Neural crest cell (in vitro differentiated cells): Measurements from ENCODE around the gene NAIF1. TPM values are rescaled to one million over a fixed set of nuclear protein-coding genes. Genes with fewer than 3 reads are reported as not detected.

Experiments used
- DNase-seq: peaks from one replicate; pipeline ENCODE4 v3.0.0; 2021; ENCODE audit warnings: low read depth, mixed read lengths, low spot score
- H3K27ac Mint-ChIP-seq: one replicate; pipeline ENCODE4 v1.8.0; 2021; ENCODE audit warnings: mild to moderate bottlenecking, mixed read lengths; ENCODE audit not compliant: unreplicated experiment
- H3K27me3 Mint-ChIP-seq: 2 replicates; pipeline ENCODE4 v1.8.0; 2021; ENCODE audit warnings: low read depth, mild to moderate bottlenecking, mixed read lengths
- H3K36me3 Mint-ChIP-seq: 2 replicates; pipeline ENCODE4 v1.8.0; 2021; ENCODE audit warnings: low read depth, mild to moderate bottlenecking, mixed read lengths
- H3K4me1 Mint-ChIP-seq: 2 replicates; pipeline ENCODE4 v1.8.0; 2021; ENCODE audit warnings: mixed read lengths
- H3K4me3 Mint-ChIP-seq: one replicate; pipeline ENCODE4 v1.8.0; 2021; ENCODE audit warnings: mild to moderate bottlenecking, mixed read lengths
- H3K9me3 Mint-ChIP-seq: 2 replicates; pipeline ENCODE4 v1.8.0; 2021; ENCODE audit warnings: mixed read lengths
- CTCF ChIP-seq: fragments of 200-600 bp; sonication (generic); conservative IDR thresholded peaks from 2 replicates; pipeline ENCODE4 v1.5.0; 2021; ENCODE audit warnings: antibody characterized with exemption, mild to moderate bottlenecking
- total RNA-seq: library from RNA; stranded (reverse); gene quantifications from 2 replicates; pipeline ENCODE4 v1.2.1, GENCODE V29; 2021

The NAIF1 gene
- total RNA-seq, 1 donor from 2014 or later = 11.8 TPM

- H3K27ac Mint-ChIP-seq = no peak overlapping the region
- H3K36me3 Mint-ChIP-seq = no peaks in the 10 kb centered on the region
- H3K9me3 Mint-ChIP-seq = no peaks in the 10 kb centered on the region
- no peak for DNase-seq
- H3K4me3 Mint-ChIP-seq = no peak overlapping the region
- peaks cover 53% of the 10 kb centered on the region for H3K4me1 Mint-ChIP-seq
- no peak for TF ChIP-seq CTCF
- H3K27me3 Mint-ChIP-seq = no peaks in the 10 kb centered on the region
Measured at GRCh38 chr9:128096616-128097536, 29.8 kb upstream of the NAIF1 start.

GRCh38 chr9:128094950-128095544 lies 27.9 kb upstream of the NAIF1 start:
- Mint-ChIP-seq H3K27me3 (no peaks in the 10 kb centered on the region), H3K4me3 (no peak overlapping the region), H3K27ac (peak overlapping the region; percentile 95), H3K9me3 (no peaks in the 10 kb centered on the region), H3K36me3 (no peaks in the 10 kb centered on the region), H3K4me1 (peaks cover 62% of the 10 kb centered on the region)
- DNase-seq = no peak
- no peak for TF ChIP-seq CTCF

- peak overlapping the region; percentile 76 for H3K4me3 Mint-ChIP-seq
- H3K27ac Mint-ChIP-seq = peak overlapping the region; percentile 95
- no peaks in the 10 kb centered on the region for H3K27me3 Mint-ChIP-seq
- peaks cover 55% of the 10 kb centered on the region for H3K4me1 Mint-ChIP-seq
- no peaks in the 10 kb centered on the region for H3K36me3 Mint-ChIP-seq
- DNase-seq = peak; percentile 49
- no peak for TF ChIP-seq CTCF
- no peaks in the 10 kb centered on the region for H3K9me3 Mint-ChIP-seq
Measured at GRCh38 chr9:128094166-128094949, 27.2 kb upstream of the NAIF1 start.

GRCh38 chr9:128093011-128093410 lies 25.9 kb upstream of the NAIF1 start:
- no peaks in the 10 kb centered on the region for H3K27me3 Mint-ChIP-seq
- H3K4me3 Mint-ChIP-seq = no peak overlapping the region
- DNase-seq = no peak
- peak overlapping the region; percentile 51 for H3K27ac Mint-ChIP-seq
- peaks cover 42% of the 10 kb centered on the region for H3K4me1 Mint-ChIP-seq
- no peak for TF ChIP-seq CTCF
- no peaks in the 10 kb centered on the region for H3K9me3 Mint-ChIP-seq
- no peaks in the 10 kb centered on the region for H3K36me3 Mint-ChIP-seq

- peaks cover 46% of the 10 kb centered on the region for H3K4me1 Mint-ChIP-seq
- H3K27ac Mint-ChIP-seq = peak overlapping the region; percentile 24
- no peaks in the 10 kb centered on the region for H3K36me3 Mint-ChIP-seq
- no peak for TF ChIP-seq CTCF
- no peaks in the 10 kb centered on the region for H3K27me3 Mint-ChIP-seq
- H3K4me3 Mint-ChIP-seq = no peak overlapping the region
- no peak for DNase-seq
- no peaks in the 10 kb centered on the region for H3K9me3 Mint-ChIP-seq
Measured at GRCh38 chr9:128092199-128092977, 25.3 kb upstream of the NAIF1 start.
